ENCODE measurements around the gene NAA35.
"Not testable (repeated sequence)": the region's sequence is repeated elsewhere in the genome, so short reads cannot be mapped to it uniquely, and the experiment has no call there.

Gene NAA35

DNA sequence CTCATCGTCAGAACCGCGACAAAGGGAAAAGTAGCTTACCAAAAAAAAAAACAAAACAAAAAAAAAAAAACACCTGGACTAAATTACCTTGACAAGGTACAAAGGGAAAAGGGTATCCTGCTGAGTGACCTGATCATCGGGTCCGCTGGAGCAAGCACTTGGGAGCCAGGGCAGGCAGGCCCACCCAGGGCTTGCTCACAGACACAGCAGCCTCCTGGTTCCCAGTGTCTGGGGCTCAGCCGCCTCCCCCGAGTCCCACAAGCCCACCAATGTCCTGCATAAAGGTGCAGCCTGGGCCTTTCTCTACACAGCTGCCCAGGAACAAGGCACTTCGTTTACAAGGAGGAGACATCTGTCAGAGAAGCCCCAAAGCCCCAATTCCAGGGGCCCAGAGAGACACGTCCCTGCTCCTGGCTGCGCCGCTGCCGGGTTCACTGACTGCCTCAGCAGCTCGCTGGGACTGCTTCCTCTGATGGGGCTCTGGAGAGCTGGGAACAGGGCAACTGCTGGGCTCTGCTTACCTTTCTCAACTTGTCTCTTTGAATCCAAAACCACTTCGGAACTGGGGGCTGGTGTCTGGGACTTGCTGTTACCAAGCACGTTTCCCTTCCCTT is 95.0 kb downstream of the NAA35 start:
- no peak for DNase-seq

DNA sequence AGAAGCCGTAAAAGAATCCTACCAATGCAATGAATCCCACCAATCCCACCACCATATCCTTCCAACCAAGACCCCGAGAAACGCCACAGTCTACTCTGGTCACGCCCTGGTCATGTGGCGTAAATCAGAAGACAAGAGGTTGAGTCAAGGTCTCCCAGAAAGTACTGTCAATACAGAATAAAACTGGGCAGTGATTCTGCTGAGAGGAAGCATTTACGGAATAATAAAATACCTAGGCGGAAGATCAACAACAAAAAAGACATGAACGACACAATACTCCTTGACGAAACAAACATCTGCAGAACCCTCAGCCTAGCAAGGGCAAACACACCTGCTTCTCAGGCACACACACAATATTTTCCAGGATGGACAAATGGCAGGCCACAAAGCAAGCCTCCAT is 95.6 kb downstream of the NAA35 start:
- no peak for DNase-seq

DNA sequence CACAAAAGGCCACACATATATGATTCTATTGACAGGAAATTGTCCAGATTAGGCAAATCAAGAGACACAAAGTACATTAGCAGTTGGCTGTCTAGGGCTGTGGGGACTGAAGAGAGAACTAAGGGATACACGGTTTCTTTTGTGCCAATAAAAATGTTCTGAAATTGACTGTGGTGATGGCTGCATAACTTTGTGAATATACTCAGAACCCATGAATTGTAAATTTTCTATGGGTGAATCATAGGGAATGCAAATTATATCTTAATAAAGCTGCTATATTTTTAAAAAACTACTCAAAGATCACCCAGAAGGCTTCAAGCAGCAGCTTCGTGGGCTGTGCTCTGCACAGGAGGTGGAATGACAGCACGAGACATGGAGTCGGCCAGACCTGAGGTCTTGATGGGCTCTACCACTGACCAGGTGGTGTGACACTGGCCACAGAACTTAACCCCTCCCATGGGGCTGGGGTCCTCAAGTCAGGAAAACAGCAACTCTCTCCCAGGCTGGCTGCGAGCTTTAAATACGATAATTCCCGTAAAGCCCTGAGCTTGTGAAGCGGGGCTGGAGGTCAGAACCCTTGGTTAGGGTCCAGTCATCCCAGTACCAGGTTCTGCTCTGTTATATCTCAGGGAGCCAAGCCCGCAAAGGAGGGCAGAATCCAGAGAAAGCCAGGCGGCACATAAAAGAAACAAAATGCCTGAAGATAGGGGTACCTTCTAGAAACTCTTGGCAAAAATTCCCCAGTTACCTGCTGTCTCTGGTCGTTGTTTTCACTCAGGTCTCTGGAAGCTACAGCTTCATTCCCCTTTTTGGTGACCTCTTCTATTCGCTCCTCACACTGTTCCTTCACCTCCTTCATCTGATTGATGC is 99.3 kb downstream of the NAA35 start:
- no peak for DNase-seq

DNA sequence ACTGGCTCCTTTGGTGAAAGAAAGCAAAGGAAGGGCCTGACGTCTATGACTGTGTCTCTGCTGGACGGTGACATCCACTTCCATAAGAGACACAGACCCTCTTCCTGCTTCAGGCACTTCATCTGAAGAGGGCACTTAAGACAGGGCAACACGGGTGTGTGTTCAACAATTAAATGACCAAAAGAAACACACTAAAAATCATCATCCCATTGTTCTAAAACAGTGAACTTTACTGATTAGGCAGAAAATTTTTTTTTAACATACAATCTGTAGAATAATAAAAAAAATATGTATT is 99.9 kb downstream of the NAA35 start:
- DNase-seq: no peak

DNA sequence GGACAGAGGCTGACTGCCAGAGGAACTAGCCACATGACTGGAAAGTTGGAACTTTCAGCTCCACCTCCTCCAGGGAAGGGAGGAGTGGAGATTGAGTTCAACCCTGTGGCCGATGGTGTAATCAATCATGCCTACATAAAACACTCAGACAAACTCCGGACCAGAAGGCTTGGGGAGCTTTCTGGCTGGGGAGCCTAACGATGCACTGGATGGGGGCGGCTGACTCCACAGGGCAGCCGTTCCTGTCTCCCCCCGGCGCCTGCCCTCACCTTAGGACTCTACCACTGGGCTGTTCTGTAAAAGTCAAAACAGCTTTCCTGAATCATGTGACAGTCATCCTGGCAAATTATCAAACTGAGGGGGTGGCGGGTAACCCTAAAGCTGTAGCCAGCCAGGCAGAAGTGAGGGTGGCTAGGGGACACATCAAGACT is 100.4 kb downstream of the NAA35 start:
- no peak for DNase-seq

DNA sequence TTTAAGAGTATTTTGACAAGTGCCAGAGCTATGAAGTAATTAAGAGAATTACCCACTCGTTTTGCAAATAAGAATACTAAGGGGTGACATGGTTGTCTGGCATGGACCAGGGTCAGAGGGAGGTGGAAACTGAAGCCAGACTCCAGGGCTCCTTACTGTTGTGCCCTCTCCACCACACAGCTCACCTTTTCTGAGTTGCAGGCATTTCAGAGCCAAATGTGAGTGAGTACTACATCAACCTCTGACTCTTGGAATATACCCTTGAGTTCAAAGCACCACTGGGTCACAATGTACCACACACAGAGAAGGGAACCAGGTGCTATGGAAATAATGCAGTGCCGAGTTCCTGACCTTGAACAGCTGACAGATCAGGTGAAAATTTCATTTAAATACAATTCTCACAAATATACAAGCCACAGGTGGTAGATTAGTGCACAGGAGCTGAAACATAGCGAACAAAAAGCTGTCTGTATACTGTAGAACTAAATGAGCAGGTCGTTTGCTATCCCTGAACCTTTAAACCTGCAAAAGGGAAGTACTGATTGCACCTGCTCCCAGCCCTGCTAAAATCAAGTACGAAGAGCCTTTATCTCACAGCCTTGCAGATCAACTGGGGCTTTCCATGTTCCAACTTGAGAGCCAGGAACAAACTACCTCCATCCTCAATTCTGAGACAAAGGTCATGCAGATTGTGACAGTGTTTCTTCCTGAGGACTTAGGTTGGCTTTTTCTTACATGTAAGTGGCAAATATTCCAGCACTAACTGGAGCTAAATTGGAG is 101.4 kb downstream of the NAA35 start:
- DNase-seq: no peak

DNA sequence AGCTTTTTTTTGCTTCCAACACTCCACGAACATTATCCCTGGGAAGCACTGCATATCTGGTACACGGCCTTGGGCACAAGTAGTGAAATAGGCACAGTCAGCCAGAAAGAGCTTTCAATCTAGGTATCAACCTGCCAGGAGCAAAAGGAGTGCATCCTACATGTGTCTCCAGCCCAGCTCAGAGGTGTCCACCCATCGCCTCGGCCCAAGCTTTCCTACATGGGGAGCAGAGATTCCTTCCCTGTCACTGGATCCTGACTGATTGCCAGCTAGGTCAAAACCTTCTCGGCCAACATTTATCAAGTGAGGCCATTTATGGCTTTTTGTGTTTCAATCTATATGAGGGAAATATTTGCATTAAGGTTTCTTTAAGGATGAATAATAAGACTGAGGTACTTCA is 102.6 kb downstream of the NAA35 start:
- no peak for DNase-seq

DNA sequence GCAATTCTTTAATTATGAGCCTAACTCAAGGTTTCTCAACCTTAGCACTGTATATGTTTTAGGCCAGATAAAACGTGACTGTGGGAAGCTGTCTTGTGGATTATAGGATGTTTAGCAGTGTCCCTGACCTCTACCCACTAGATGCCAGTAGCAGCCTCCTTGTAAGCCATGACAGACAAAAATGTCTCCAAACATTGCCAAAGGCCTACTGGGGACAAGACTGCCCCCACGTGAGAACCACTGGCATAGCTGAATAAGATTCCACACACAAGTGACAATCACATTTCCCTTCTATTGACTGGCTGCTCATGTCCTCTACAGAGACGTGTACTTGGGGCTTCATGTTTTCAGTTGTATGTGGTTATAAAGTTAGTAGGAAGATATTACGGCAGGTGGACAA is 103.1 kb downstream of the NAA35 start:
- DNase-seq: no peak

DNA sequence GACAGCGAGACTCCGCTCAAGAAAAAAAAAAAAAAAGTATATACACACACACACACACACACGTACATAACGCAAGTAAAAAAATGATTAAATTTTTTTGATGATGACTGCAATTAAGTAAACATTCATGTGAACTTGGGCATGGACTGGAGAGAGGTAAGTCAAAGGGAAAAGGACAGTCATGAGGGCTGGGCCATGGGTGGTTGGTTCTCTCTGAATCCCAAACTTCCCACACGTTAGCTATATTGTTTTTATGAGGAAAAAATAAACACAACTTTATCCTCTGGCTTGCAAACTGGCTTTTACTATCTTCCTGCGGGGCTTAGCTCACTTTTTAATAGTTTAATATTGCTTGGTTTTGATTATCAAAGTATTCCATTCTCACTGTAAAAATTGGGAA is 104.7 kb downstream of the NAA35 start:
- no peak for DNase-seq

DNA sequence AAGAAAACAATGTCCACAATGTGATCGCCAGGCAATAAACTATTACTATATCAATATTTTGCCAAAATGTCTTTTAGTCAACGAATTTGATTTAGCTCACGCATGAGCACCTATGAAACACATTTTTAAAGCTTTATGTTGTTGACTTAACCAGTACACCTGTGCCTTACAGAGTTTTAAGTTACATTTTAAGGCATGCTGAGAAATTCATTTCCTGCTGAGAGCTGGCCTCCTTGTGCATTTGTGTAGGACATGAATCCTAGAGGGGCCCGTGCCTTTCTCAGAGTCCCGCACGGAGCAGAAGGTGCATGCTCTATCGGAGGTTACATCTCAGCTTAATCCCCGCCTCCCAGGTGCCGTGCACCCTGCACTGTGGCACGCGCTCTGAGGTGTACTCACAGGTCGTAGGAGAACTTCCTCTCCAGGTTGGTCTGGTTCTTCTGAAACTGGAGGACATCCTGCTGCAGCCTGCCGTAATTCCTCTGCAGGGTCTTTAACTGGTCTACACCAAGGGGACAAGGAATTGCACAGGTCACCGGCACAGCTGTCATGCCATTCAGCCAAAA is 105.2 kb downstream of the NAA35 start:
- no peak for DNase-seq

DNA sequence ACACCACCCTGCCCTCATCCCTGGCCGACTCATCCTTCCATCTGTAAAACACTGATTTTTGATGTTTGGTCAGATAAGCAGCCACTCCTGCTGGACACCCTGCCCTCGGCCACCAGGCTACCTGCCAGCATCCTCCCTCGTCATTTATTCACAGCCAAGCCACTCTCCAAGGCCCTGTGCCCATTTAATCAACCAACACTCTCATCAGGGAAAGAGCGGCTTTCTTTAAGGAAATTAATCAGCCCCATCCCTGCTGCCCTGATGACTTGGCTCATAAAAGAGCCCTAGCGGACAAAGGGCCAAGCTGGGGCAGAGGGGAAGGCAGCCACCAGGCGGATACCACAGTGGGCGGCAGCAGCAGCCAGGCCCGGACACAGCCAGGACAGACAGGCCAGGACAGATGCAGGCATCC is 106.0 kb downstream of the NAA35 start:
- no peak for DNase-seq

DNA sequence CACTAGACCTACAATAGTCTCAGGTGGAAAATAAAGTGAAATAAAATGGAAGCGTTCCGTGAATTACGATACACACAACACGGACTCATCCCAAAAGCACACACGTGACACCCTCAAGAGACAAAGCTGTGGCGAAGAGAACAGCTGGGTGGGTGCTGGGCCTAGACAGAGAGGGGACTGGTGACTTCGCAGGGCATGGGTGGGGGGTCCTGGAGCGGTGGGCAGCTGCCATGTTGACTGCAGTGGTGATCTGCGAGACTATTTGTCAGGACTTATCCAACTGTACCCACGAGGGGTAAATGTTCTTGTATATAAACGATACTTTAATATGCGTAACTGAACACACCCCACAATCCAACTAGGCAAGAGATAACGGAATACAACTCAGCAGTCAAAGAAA is 106.4 kb downstream of the NAA35 start:
- DNase-seq: no peak

DNA sequence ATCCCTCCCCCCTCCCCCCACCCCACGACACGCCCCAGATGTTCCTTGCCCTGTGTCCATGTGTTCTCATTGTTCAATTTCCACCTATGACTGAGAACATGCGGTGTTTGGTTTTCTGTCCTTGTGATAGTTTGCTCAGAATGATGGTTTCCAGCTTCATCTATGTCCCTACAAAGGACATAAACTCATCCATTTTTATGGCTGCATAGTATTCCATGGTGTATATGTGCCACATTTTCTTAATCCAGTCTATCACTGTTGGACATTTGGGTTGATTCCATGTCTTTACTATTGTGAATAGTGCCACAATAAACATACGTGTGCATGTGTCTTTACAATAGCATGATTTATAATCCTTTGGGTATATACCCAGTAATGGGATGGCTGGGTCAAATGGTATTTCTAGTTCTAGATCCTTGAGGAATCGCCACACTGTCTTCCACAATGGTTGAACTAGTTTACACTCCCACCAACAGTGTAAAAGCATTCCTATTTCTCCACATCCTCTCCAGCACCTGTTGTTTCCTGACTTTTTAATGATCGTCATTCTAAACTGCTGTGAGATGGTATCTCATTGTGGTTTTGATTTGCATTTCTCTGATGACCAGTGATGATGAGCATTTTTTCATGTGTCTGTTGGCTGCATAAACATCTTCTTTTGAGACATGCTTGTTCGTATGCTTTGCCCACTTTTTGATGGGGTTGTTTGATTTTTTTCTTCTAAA is 107.2 kb downstream of the NAA35 start:
- DNase-seq: not testable (repeated sequence)

DNA sequence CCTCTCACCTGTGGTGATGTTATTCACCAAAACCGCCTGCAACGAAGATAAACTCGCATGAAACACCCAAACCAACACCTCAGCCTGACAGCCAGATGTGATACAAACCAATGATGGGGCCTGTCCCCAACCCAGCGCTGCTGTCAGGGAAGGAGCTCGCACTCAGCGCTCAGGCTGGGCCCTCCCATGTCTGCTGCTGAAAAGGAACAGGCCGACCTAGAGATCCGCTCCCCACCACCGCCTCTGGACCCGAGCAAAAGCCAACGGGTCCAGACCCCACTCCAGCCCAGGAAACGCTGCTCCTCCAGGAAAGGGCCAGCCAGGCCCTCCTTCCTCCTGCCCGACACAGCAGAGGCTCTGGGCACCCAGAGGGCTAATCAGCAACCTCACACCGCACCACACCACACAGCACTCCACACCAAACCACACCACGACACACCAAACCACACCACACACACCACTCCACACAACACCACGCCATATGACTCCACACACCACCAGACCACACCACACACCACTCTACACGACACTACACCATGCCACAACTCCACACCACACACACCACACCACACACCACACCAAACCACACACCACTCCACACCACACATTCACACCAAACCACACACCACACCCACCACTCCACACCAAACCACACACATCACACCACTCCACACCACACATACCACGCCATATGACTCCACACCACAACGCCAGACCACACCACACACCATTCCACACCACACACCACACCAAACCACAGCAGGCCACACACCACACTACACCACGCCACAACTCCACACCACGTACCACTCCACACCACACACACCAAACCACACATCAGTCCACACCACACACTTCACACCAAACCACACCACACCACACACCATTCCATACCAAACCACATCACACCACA is 111.9 kb downstream of the NAA35 start:
- no peak for DNase-seq

DNA sequence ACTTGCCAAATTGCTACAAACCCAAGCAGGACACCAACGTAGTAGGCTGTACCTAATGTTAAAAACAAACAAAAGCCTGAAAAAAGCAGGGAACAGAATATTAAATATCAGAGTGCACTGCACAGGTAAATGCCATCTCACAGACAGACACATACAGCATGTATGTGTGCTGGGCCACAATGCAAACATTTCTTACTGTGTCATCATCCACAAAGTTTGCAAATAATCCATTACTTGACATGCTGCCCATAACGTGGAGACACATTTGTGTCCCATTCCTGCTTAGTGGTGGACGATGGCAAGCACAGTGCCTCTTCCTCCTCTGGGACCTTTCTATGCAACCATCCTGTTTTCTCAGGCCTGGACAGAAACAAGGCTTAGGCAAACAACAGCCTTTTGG is 113.7 kb downstream of the NAA35 start:
- no peak for DNase-seq

DNA sequence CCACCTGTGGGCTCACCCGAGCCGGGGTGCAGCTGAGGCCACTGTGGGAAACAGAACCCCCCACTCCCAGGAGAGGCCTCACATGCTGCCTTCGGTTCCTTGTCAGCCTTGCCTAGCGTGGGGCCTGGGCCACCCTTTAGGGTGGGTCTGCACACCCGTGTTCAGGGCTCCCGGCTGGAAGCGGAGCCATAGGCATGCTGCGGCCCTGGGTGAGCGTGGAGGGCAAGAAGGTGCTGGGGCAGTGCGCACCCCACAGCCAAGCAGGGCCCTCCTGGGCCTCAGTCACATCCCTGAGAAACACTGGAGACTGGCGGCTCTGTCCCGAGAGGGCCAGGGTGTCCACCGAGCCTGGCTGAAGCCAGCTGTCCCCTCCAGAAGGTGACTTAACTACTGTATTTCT is 116.5 kb downstream of the NAA35 start:
- no peak for DNase-seq

DNA sequence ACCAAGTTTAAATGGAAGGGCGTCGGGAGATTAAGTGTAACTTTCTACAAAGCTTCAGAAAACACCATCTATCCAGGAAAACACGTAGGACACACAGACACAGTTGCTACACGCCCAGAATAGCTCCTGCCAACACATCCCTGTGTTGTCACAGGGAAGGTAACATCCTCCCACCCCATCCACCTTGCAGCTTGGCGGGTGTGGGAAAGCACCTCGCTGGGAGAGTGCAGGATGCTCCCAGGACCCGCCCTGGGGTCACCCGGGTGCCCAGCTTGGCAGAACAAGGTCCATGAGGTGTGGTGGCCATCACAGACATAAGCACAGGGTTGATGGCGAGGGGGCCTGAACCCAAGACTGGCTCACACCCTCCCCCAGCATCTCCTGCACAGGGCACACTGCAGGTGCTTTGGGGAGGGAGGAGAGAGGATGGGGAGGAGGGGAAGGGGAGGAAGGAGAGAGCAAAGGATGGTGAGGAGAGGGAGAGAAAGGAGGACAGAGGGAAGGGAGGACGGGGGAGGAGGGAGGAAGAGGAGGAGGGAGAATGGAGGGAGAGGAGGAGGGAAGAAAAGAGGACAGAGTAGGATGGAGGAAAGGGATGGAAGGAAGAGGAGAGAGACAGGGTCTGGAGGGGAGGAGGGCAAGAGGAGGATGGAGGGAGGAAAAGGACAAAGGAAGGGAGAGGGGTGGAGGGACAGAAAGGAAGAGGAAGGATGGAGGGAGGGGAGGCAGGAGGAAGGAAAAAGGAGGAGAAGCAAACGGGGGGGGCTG is 121.2 kb downstream of the NAA35 start:
- DNase-seq: no peak

DNA sequence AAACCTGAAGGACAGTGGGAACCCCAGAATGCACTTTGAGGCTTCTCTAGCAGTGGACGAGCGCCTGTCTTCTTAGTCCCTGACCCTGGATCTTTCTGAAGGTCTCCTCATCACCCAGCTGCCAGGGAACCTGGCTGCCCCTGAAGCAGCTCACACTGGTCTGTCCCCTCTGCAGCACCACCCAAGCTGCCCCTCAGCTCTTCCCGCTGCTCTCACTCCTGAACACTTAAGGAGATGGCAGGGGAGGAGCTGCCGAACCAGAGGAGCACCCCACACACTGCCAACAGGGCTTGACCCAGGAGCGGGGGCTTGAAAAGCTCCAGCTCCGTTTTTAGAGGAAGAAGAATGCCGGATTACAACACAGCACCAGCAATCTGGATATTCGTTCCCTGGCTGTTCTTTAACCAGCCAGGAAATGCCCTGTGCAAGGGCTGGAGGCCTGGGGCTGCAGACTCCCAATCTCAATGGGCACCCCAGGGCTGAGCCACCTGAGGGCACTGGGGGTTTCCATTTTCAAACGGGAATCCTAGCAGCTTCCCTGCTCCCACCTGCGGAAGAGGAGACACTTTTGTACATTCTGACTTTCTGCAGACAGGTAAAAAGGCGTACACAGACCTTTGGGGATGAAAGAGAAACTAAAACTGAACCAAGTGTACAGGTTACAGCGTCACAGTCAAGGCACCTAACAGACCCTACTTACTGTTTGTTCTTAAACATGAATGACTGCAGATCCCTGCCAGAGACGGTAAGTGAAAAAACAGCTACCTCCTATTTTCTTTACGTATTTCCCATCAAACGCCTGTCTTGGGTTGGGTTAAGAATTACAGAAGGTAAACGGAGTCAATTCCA is 122.1 kb downstream of the NAA35 start:
- no peak for DNase-seq

DNA sequence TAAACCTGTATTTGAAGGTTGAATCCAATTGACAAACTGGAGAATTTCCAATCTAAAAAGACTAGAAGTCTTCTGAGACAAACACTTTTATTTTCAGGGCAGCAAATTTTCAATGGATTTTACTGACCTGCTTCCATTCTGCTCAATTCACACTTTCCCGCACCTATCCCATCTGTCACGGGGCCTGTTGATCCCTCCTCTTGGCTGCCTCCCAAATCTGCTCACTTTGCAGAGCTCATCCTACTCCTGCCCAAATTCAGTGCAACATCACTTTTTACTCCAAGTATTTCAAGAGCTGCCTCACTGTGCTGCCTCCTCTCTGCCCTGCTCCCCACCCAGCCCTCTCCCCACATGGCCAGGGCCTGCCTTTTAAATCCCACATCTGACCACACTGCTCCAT is 123.3 kb downstream of the NAA35 start:
- DNase-seq: no peak

DNA sequence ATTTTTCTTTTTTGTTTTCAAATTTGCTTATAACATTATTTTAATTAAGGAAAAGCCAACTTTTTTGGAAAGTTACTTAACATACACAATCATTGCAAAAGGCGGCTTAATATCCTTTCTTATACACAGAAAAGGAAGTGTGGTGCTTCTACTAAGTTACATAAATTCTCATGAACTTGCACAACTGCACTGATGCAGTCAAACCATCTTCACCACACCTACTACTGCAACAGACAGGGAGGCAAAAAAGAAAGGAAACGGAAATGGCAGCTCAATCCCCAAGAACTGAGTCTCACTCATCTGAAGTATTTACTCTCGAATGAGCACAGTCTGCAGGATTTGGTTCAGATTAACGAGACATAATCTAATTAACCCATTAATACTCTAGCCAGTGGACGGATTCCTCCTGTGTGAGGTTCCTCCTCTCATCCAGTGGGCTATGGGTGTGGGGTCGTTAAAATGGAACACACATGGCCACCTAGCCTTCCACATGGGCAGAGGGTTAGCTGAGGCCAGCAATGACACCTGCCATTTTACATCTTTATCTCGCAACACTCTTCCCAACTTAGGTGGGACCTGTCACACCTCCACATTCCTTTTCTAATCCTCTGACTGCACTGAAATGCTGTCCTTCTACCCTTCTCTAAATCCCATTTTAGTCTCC is 128.4 kb downstream of the NAA35 start:
- no peak for DNase-seq
